HG03045 (cell line): Measurements from ENCODE around the gene OR10G4.
"Not testable (repeated sequence)": the region's sequence is repeated elsewhere in the genome, so short reads cannot be mapped to it uniquely, and the experiment has no call there.

Experiments used
- ATAC-seq: cut with Tn5 transposase; IDR thresholded peaks from one replicate; pipeline ENCODE4 v1.9.1; 2021; ENCODE audit warnings: mild to moderate bottlenecking, moderate library complexity; ENCODE audit not compliant: unreplicated experiment

Gene OR10G4

GRCh38 chr11:124012697-124013096 is at the start of gene OR10G4:
Gene OR10G4, plus strand, starts transcription at chr11:124012997. Its CDS starts 2,578 bp downstream, at chr11:124015575.
- ATAC-seq, result no peak

GRCh38 chr11:123973816-123974215 is 39.0 kb upstream of the OR10G4 start:
- ATAC-seq, result no peak

DNA sequence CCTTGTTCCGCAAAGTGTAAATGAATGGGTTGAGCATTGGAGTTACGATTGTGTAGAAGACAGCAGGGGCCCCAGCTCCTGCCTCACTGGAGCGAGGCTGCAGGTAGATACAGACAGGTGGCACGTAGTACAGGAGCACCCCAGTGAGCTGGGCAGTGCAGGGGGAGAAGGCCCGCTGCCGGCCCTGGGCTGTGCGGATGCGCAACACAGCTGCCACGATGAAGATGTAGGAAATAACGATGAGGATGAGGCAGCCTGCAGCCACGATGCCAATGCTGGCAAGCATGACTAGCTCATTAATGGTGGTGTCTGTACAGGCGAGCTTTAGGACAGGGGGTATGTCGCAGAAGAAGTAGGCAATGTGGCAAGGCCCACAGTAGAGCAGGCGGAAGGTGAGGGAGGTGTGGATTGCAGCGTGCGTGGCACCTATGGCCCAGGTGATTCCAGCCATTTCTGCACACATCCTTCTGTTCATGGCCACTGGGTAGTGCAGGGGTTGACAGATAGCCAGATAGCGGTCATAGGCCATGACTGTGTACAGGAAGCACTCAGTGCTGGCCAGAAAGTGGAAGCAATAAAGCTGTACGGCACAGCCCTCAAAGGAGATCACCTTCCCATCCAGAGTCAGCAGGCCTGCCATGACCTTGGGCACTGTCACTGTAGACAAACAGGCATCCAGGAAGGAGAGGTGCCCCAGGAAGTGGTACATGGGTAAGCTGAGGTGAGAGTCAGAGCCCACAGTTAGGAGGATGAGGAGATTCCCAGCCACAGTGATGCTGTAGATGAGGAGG is 35.8 kb upstream of the OR10G4 start:
- ATAC-seq, result no peak

DNA sequence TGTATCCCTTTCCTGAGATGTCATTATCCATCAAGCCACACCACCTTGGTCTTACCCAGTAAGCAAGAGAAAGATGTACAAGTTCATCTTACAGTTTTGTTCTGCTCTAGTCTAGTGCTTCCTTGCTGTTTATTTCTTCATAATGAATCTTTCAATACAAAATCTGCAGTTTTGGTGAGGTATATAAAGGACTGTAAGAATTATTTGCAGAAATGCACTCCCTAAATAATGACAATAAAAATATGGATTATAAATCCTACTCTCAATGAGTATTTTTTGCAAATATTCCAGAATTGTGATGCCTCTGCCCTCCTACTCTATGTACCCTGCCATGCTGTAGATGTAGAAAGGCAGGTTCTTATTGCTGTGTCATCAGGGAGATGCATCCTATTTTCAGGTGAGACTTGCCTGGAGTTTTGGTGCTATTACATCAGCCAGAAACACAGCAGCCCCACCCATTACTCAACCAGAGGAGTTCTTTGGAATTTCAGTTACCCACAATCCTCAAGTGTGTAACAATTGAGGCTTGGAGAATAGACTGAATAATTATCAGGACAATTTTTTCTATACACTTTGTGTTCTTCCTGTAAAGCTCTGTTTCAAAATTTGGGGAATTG is 35.0 kb upstream of the OR10G4 start, which contains the start of gene OR10S1:
OR10S1 (minus strand) TSS at position 51 of the 617 bp plus-strand sequence. CDS start 117 bp downstream, outside the sequence.
- ATAC-seq, result no peak

DNA sequence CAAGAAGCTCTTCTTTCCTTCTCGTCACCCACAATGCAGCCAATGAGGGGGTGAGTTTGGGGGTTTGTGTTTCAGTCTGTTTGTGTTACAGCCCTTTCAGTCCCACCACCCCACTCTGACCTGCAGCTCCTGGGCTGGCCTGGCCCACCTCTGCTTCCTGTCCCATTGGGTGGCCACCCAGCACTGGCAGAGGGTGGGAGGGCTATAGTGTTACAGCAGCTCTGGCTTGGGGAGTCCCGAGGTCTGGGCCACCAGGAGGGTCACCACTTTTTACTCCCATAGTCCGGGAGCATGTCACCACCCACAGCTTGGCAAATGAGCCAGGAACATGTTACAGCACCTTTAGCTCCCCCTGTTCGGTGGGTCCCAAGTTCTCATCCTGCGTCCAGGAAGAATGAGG is 33.5 kb upstream of the OR10G4 start:
- ATAC-seq, result no peak

DNA sequence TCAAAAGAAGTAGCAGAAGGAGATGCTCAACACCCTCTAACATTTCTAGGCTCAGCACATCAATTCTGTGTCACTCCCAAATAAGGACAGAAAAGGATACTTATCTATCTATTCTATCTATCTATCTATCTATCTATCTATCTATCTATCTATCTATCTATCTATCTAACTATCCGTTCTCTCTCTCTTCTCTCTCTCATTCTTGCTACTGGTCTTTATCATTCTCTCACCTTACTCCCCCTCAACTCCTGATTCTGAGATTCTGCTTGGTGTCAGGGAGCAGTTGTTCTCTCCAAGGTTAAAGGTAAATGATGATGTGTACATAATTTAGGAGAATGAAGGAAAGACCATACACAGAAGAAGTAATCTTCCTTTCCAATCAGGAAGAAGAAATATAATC is 17.7 kb upstream of the OR10G4 start, which contains the start of gene OR10G6:
OR10G6 (minus strand) TSS at position 43 of the 400 bp plus-strand sequence; CDS start at position 43, 0 bp downstream.
- ATAC-seq, result no peak

DNA sequence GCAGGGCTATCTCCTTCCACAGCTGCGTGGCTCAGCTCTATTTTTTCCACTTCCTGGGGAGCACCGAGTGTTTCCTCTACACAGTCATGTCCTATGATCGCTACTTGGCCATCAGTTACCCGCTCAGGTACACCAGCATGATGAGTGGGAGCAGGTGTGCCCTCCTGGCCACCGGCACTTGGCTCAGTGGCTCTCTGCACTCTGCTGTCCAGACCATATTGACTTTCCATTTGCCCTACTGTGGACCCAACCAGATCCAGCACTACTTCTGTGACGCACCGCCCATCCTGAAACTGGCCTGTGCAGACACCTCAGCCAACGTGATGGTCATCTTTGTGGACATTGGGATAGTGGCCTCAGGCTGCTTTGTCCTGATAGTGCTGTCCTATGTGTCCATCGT is 3.0 kb downstream of the OR10G4 start:
- not testable (repeated sequence) for ATAC-seq

DNA sequence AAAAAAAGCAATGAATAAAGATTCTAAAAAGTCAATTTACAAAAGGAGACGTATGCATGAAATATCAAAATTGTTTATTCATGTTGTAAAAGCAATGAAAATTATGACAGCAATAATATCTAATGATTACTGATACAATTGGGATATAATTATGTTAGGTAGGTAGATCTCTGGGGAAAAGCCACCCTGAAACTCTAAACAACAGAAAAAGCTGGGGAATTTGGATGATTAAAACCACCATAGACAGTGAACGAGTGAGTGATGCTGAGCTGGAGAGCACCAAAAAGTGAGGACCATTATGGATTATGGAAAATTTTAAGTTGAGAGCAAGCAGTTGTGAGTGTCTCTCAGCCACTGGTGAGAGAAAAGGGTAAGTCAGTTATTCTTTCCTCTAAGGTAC is 13.7 kb downstream of the OR10G4 start, which contains the start of gene OR10G8:
OR10G8 (plus strand) TSS at position 301 of the 400 bp plus-strand sequence. CDS start 2,825 bp downstream, outside the sequence.
- ATAC-seq, result no peak

DNA sequence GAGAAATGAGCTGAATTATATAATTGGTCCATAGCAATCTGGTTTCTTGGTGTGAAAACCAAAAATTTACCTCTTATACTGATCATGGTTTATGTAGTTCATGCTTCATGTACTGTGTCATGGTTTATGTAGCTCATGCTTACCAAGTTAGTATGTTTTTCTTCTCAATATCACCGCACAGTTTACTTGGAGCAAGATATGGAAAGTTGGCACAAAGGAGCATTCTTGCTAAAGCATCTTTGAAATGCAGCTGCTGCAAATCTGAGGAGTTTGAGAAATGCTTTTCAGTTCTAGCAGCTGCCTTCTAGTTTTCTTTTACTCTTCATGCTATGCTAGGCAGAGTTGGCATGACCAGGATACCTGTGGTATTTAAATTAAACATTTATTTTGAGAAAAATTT is 23.9 kb downstream of the OR10G4 start:
- ATAC-seq, result no peak

- ATAC-seq, result no peak
Observed at GRCh38 chr11:124039557-124039956, 26.8 kb downstream of the OR10G4 start.

- no peak for ATAC-seq
Observed at GRCh38 chr11:124041254-124041653, 28.5 kb downstream of the OR10G4 start, which contains the start of gene OR10G7. Gene OR10G7, minus strand, starts transcription at chr11:124041325. Its CDS starts 2,324 bp downstream, at chr11:124039001.

- no peak for ATAC-seq
Observed at GRCh38 chr11:124043420-124043819, 30.6 kb downstream of the OR10G4 start.

- ATAC-seq, result no peak
Observed at GRCh38 chr11:124050748-124051147, 38.0 kb downstream of the OR10G4 start.

DNA sequence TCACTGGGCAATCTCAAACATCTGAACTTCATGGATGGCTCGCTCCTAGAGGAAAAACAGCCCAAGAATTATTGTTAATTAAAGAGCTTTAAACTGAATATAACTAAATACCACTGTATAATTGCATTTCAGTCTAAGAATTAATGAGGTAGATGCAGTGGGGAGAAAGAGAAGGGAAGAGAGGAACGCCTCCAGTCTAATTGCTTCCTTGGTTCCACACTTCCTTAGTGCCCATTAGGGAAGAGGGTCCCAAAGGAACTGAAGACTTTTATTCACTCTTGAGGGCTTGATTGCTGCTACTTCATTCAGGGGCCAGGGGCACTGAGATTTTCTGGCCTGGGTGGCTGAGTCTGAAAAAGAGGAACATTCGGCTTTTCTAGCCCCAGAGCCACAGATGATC is 40.2 kb downstream of the OR10G4 start:
- no peak for ATAC-seq
